HEK293T (cell line): ENCODE data around the gene ATAD1.

ENCODE experiments used
- CTCF ChIA-PET: fragments of 350-600 bp; formaldehyde crosslinking; extraction: SDS; loops from one replicate; lab custom pipeline; 2021; ENCODE audit warnings: antibody characterized with exemption, inconsistent platforms; lab: Yijun Ruan, JAX
- POLR2A ChIA-PET: fragments of 350-600 bp; formaldehyde crosslinking; extraction: SDS; loops from one replicate; lab custom pipeline; 2020; ENCODE audit warnings: antibody characterized with exemption, inconsistent platforms; lab: Yijun Ruan, JAX
- DNase-seq: peaks from one replicate; pipeline ENCODE4 v3.0.0; 2012; ENCODE audit warnings: mixed read lengths; ENCODE audit errors: extremely low spot score
- ARNT ChIP-seq: fragments of 450-650 bp; IDR thresholded peaks from 2 replicates; pipeline ENCODE4 v1.6.1; 2017; ENCODE audit warnings: mild to moderate bottlenecking
- BHLHE40 ChIP-seq: fragments of 450-650 bp; IDR thresholded peaks from 2 replicates; pipeline ENCODE4 v1.6.1; 2016; ENCODE audit warnings: mild to moderate bottlenecking, moderate library complexity, borderline replicate concordance
- CTBP1 ChIP-seq: fragments of 450-650 bp; IDR thresholded peaks from 2 replicates; pipeline ENCODE4 v1.6.1; 2016; ENCODE audit warnings: borderline replicate concordance
- ELF4 ChIP-seq: fragments of 450-650 bp; IDR thresholded peaks from 2 replicates; pipeline ENCODE4 v1.6.1; 2017; ENCODE audit warnings: antibody characterized with exemption
- FOXA1 ChIP-seq: fragments of 450-650 bp; IDR thresholded peaks from 2 replicates; pipeline ENCODE4 v1.6.1; 2016; ENCODE audit warnings: mild to moderate bottlenecking
- FOXK2 ChIP-seq: fragments of 450-650 bp; IDR thresholded peaks from 2 replicates; pipeline ENCODE4 v1.6.1; 2016; ENCODE audit warnings: mild to moderate bottlenecking
- FOXM1 ChIP-seq: fragments of 450-650 bp; IDR thresholded peaks from 2 replicates; pipeline ENCODE4 v1.6.1; 2017; ENCODE audit warnings: mild to moderate bottlenecking, borderline replicate concordance
- HDGF ChIP-seq: fragments of 450-650 bp; IDR thresholded peaks from 2 replicates; pipeline ENCODE4 v1.6.1; 2017; ENCODE audit warnings: antibody characterized with exemption, borderline replicate concordance
- L3MBTL2 ChIP-seq: fragments of 450-650 bp; conservative IDR thresholded peaks from 2 replicates; pipeline ENCODE4 v1.6.1; 2016; ENCODE audit warnings: mild to moderate bottlenecking
- LEF1 ChIP-seq: fragments of 450-650 bp; IDR thresholded peaks from 2 replicates; pipeline ENCODE4 v1.6.1; 2017; ENCODE audit warnings: mild to moderate bottlenecking, borderline replicate concordance
- NFRKB ChIP-seq: fragments of 450-650 bp; IDR thresholded peaks from 2 replicates; pipeline ENCODE4 v1.6.1; 2016; ENCODE audit warnings: mild to moderate bottlenecking, moderate library complexity
- SP1 ChIP-seq: fragments of 450-650 bp; IDR thresholded peaks from 2 replicates; pipeline ENCODE4 v1.6.1; 2017
- SUZ12 ChIP-seq: fragments of 450-650 bp; IDR thresholded peaks from 2 replicates; pipeline ENCODE4 v1.6.1; 2016; ENCODE audit warnings: mild to moderate bottlenecking
- TARDBP ChIP-seq: fragments of 450-650 bp; IDR thresholded peaks from 2 replicates; pipeline ENCODE4 v1.6.1; 2016
- ZNF384 ChIP-seq: fragments of 450-650 bp; IDR thresholded peaks from 2 replicates; pipeline ENCODE4 v1.6.1; 2016
- TF ChIP-seq, protein P1 (sequence below): fragments of 450-650 bp; IDR thresholded peaks from 2 replicates; pipeline ENCODE4 v1.6.1; 2016

The ATAD1 gene

DNA sequence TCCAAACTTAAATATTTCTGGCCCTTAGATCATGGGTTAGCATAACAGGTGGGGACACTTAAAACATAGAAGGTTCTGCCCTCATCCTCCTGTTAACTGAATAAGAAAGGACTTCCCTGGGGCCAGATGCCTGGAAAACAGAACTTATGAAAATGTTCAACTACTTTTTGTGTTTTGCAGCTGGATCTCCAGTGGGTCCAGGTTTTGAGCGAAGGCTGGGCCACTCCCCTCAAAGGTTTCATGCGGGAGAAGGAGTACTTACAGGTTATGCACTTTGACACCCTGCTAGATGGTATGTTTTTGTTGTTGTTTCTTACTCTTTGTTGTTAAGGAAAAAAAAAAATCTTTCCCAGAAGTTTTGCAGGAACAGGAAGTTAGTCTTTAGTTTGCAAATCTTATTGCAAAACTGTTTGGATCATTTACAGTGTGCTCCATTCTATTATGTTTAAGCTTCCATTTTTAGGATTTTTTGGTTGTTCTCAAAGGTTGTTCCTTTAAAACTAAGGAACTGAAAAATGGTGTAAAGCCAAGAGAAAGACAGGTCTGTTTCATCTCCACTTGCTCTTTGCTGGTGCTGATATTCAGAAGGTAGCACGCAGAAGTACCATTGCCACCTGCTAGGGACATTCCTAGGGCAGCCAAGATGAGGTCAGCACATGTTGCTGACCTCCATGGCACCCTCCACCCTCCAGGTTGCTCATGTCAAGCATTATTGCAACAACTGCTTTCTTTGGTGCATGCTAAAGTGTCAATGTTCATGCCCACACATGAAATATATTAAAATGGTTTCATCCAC lies 102.3 kb downstream of the ATAD1 start:
- ChIA-PET POLR2A (interaction anchor here (1.3 kb wide), 1 partner anchor 9 kb away, joined by 3 read pairs; no protein-coding TSS in a partner anchor), CTCF (no interaction called here)
- TF ChIP-seq L3MBTL2 (no peak), SP1 (no peak), HDGF (no peak), SUZ12 (no peak), LEF1 (no peak)
- no peak for DNase-seq

DNA sequence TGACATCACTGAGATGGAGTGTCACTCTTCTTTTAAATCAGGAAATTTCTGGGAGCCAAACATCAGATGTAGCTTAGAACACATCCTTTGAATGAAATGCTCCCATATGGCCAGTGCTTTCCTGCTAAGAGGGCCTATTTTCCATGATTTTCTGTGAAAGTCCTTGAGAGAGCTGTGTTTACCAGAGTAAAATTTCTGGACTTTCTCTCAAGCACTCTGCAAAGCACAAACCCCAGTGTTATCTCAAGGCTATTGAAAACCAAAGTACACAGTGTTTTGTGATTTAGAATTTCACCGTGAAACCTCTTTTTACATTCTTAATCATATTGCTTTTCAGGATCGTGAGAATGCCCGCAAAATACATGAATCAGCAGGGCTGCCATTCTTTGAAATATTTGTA lies 104.3 kb downstream of the ATAD1 start:
- CTCF ChIA-PET: no interaction called here
- no peak for TF ChIP-seq TARDBP
- no peak for TF ChIP-seq SUZ12
- TF ChIP-seq FOXA1: no peak
- TF ChIP-seq NFRKB: no peak
- TF ChIP-seq CTBP1: no peak
- TF ChIP-seq L3MBTL2: no peak
- no peak for TF ChIP-seq LEF1
- TF ChIP-seq, protein P1, sequence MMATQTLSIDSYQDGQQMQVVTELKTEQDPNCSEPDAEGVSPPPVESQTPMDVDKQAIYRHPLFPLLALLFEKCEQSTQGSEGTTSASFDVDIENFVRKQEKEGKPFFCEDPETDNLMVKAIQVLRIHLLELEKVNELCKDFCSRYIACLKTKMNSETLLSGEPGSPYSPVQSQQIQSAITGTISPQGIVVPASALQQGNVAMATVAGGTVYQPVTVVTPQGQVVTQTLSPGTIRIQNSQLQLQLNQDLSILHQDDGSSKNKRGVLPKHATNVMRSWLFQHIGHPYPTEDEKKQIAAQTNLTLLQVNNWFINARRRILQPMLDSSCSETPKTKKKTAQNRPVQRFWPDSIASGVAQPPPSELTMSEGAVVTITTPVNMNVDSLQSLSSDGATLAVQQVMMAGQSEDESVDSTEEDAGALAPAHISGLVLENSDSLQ: no peak
- TF ChIP-seq SP1: no peak
- no peak for TF ChIP-seq ELF4
- no peak for TF ChIP-seq HDGF
- TF ChIP-seq ZNF384: no peak
- no peak for TF ChIP-seq BHLHE40
- TF ChIP-seq FOXK2: no peak
- no peak for TF ChIP-seq ARNT
- TF ChIP-seq FOXM1: no peak
- POLR2A ChIA-PET: no interaction called here
- no peak for DNase-seq

DNA sequence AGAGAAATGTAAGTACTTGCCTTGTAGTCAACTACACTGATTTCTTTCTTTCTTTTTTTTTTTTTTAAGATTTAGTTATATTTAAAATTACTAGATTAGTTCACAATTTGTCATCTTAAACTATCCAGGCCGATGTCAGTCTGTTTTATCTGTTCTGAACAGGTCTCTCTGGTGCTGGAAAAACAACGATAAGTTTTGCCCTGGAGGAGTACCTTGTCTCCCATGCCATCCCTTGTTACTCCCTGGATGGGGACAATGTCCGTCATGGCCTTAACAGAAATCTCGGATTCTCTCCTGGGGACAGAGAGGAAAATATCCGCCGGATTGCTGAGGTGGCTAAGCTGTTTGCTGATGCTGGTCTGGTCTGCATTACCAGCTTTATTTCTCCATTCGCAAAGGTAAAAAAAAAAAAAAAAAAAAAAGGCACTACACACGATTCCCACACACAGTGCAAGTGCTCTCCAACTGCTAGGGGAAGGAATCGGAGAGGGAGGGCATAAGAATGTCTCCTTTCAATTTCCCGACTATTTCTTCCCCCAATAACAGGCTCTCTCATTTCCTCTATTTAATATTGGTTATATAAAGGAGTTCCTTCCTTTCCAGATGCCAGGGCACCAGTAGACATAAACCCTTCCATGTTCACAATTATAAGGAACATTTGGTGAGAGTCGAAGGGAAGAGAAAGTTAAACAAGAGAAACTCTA lies 105.0 kb downstream of the ATAD1 start:
- DNase-seq: no peak
- TF ChIP-seq L3MBTL2 (no peak), FOXM1 (no peak), LEF1 (no peak), CTBP1 (no peak), ARNT (no peak), ZNF384 (no peak), BHLHE40 (no peak), SUZ12 (no peak), SP1 (no peak), FOXA1 (no peak), HDGF (no peak), NFRKB (no peak), TARDBP (no peak)
- TF ChIP-seq, protein P1: no peak
- POLR2A ChIA-PET: no interaction called here
- CTCF ChIA-PET: no interaction called here

DNA sequence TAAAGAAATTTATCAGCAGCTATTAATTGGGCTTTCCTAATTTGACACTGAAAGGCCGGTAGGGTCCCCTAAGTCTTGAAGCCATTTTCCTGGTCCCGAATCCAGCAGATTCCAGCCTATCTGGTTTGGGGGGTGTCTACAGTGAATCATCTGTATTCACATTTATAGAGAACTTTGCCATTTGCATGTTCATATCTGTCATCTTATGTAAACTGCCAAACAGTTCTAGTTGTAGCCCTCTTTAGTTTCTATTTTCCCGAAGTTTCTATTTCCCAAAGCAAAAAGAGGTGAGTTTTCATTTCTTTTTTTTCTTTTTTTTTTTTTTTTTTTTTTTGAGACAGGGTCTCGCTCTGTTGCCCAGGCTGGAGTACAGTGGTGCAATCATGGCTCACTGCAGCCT lies 110.8 kb downstream of the ATAD1 start:
- POLR2A ChIA-PET: interaction anchor here (0.7 kb wide), 1 partner anchor 9 kb away, joined by 3 read pairs; no protein-coding TSS in a partner anchor
- TF ChIP-seq NFRKB (no peak), TARDBP (no peak), BHLHE40 (no peak), CTBP1 (no peak), FOXA1 (no peak), ELF4 (no peak), SP1 (no peak), LEF1 (no peak), ARNT (no peak), FOXK2 (no peak), ZNF384 (no peak), L3MBTL2 (no peak)
- TF ChIP-seq, protein P1: no peak
- CTCF ChIA-PET: no interaction called here
- DNase-seq: no peak

DNA sequence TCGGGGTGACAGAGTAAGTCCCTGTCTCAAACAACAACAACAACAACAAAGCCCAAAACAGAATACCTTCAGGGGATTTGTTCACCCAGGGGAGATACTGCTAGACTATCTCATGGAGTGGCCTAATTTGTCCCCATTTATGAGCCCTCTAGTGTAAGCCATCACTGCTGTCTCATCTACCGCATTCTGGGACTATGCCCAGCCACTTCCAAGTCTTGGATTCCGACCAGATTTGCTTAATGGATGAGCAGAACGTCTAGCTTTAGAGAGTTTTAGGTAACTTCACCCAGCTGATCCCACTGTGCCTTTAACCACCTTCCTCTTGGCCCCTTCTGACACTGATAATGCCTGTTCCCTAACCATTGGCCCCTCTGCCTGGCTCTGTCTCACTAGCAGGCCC lies 111.3 kb downstream of the ATAD1 start:
- no peak for TF ChIP-seq ARNT
- TF ChIP-seq LEF1: no peak
- no peak for TF ChIP-seq CTBP1
- TF ChIP-seq FOXA1: no peak
- no peak for TF ChIP-seq NFRKB
- TF ChIP-seq L3MBTL2: no peak
- TF ChIP-seq SUZ12: no peak
- TF ChIP-seq FOXM1: no peak
- TF ChIP-seq BHLHE40: no peak
- TF ChIP-seq FOXK2: no peak
- no peak for TF ChIP-seq ELF4
- TF ChIP-seq, protein P1: no peak
- TF ChIP-seq ZNF384: no peak
- TF ChIP-seq HDGF: no peak
- no peak for TF ChIP-seq SP1
- ChIA-PET POLR2A (interaction anchor here (0.7 kb wide), 1 partner anchor 9 kb away, joined by 3 read pairs; no protein-coding TSS in a partner anchor), CTCF (no interaction called here)
- no peak for DNase-seq
